Measurements from ENCODE around the gene CDC42SE2.

CDC42SE2 gene

GRCh38 chr5:131366428-131366827 is 102.6 kb downstream of the CDC42SE2 start:
- TF ChIP-seq CTCF (IDR thresholded peaks at IDR 0.05; ENCODE audit: borderline replicate concordance, insufficient read depth, low read depth, low read length): no peak
- no peak overlapping the region for H3K4me3 ChIP-seq (ENCODE audit: low read depth, low read length)

GRCh38 chr5:131367219-131367860 is 103.5 kb downstream of the CDC42SE2 start:
- TF ChIP-seq CTCF (IDR thresholded peaks at IDR 0.05; ENCODE audit: borderline replicate concordance, insufficient read depth, low read depth, low read length): no peak
- no peak overlapping the region for H3K4me3 ChIP-seq (ENCODE audit: low read depth, low read length)

- TF ChIP-seq CTCF (IDR thresholded peaks at IDR 0.05; ENCODE audit: borderline replicate concordance, insufficient read depth, low read depth, low read length): no peak
- no peak overlapping the region for H3K4me3 ChIP-seq (ENCODE audit: low read depth, low read length)
These were observed 105.0 kb downstream of the CDC42SE2 start for GRCh38 chr5:131368866-131369265.

GRCh38 chr5:131369558-131369957 is 105.7 kb downstream of the CDC42SE2 start:
- H3K4me3 ChIP-seq (ENCODE audit: low read depth, low read length): no peak overlapping the region
- TF ChIP-seq CTCF (IDR thresholded peaks at IDR 0.05; ENCODE audit: borderline replicate concordance, insufficient read depth, low read depth, low read length): no peak

GRCh38 chr5:131371835-131372234 is 108.0 kb downstream of the CDC42SE2 start:
- no peak for TF ChIP-seq CTCF (IDR thresholded peaks at IDR 0.05; ENCODE audit: borderline replicate concordance, insufficient read depth, low read depth, low read length)

GRCh38 chr5:131373265-131373664 is 109.4 kb downstream of the CDC42SE2 start:
- H3K4me3 ChIP-seq (ENCODE audit: low read depth, low read length): no peak overlapping the region
- TF ChIP-seq CTCF (IDR thresholded peaks at IDR 0.05; ENCODE audit: borderline replicate concordance, insufficient read depth, low read depth, low read length): no peak

More at GRCh38 chr5:131371835-131372234, 108.0 kb downstream of the CDC42SE2 start:
- H3K4me3 ChIP-seq (ENCODE audit: low read depth, low read length): no peak overlapping the region

GRCh38 chr5:131375351-131375750 is 111.5 kb downstream of the CDC42SE2 start:
- H3K4me3 ChIP-seq (ENCODE audit: low read depth, low read length): no peak overlapping the region
- TF ChIP-seq CTCF (IDR thresholded peaks at IDR 0.05; ENCODE audit: borderline replicate concordance, insufficient read depth, low read depth, low read length): no peak
